Dermis microvascular lymphatic vessel endothelial cell (primary cell): ENCODE data around the gene ATF7IP2. TPM values are rescaled to one million over a fixed set of nuclear protein-coding genes. Genes with fewer than 3 reads are reported as not detected.
A peak's percentile ranks its signal among the peaks of the same experiment; 100 is the strongest.
"Not testable (repeated sequence)": the region's sequence is repeated elsewhere in the genome, so short reads cannot be mapped to it uniquely, and the experiment has no call there.

Source experiments
- DNase-seq, 2 donors: peaks; one replicate each; pipeline versions ENCODE4 v3.0.0 to v3.0.0-alpha.2; 2010; ENCODE audit warnings: low read depth in 2 of 2
- total RNA-seq: library from RNA; depleted of rRNA; stranded (reverse); fragments of >200 nt; gene quantifications from 2 replicates; pipeline ENCODE4 v1.2.1, GENCODE V29; 2014

The ATF7IP2 gene
- total RNA-seq, 1 donor from 2014 or later: 2.2 TPM

DNA sequence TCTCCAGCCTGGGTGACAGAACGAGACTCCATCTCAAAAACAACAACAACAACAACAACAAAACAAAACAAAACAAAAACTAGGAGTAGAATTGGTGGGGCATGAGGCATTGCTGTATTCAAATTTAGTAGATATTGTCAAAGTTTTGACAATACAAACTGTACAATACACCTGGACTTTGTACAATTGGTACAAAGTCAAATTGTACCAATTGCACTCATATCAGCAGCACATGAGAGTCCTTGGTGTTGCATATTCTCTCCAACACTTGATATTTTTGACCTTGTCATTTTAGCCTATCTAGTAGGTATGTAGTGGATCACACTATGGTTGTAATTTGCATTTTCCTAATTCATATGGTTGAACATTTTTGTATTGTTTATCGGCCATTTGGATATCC lies 14.3 kb upstream of the ATF7IP2 start:
- no peak for DNase-seq

DNA sequence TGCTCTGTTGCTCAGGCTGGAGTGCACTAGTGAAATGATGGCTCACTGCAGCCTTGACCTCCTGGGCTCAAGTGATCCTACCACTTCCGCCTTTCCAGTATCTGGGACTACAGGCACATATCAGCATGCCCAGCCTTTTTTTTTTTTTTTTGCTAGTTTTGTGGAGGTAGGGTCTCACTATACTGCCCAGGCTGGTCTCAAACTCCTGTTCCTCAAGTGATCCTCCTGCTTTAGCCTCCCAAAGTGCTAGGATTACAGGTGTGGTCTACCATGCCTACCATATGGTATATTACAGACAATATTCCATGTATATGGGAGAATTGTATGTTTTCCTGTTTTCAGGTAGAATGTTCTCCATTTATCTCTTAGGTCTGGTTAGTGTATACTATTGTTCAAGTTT lies 12.3 kb upstream of the ATF7IP2 start:
- no peak for DNase-seq

DNA sequence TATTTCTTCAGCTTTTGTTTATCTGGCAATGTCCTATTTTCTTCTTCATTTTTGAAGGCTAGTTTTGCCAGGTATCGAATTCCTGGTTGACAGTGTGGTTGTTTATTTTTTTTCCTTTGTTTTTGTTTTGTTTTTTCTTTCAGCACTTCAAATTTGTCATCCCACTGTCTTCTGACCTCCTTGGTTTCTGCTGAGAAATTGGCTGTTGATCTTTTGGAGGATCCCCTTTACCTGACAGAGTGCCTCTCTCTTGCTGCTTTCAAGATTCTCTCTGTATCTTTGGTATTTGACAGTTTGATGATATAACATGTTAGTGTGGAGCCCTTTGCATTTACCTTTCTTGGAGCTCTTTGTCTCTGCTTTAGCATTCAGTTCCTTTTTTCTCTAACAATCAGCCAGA lies 9.6 kb upstream of the ATF7IP2 start:
- DNase-seq: no peak

DNA sequence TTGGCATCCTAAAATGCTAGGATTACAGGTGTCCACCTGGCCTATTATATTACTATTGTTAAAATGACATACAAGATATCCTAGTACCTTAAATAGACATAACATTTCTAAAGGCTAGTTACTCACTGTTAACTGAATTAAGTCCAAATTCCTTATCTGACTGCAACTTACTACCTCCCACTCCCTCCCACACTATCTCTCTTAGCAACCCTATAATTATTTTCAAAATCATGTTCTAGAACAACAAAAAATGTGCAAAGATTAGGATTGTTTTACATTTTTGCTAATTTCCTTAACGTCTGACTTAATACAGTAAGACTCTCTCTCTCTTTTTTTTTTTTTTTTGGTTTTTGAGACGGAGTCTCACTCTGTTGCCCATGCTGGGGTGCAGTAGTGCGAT lies 2.2 kb upstream of the ATF7IP2 start:
- no peak for DNase-seq

DNA sequence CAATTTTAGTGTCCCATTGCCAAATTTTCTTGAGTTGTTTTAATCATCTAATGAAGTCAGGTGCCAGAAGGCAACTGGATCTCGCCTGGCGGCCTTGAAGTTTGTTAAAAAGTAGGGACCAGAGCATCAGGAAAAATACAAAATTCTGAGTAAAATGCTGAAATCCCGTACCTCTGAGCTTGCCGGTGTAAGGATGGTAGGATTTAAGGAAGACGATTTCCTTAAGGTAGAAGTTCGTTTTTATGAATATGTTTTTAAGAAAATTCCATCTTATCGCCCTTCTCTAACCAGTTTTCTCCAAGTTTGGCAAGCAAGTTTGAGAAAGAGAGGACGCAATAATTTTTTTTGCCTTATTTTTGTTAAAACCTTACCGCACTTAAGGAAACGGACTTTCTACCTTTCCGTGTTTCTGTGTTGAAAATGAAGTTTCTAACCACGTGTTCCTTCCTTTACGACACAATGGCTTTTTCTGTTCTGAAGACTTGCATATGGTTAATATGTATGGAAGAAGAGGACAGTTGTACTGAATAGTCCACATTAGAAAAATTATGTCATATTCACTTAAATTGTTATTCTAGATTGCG lies 748 bp downstream of the ATF7IP2 start:
- peak in 1 of 2 donors; percentile 27 for DNase-seq

DNA sequence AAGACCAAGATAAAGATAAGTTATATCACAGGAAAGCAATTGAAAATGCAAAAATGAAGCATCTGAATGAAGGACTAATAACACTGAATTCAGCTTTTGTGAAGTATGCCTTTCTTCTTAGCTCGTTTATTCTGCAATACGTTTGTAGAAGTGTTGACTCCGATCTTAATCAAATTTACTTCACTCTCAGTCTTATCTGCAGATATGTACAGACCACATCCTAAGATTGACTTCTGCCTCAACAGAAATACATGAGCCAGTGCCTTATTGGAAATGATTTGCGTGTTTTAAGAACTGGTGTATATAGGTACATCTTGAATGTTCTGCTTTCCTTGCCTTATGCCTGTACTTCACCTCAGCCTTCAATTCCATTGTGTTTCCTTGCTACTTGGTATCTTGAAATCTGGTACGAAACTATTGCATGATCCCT lies 1.3 kb downstream of the ATF7IP2 start:
- DNase-seq: no peak

DNA sequence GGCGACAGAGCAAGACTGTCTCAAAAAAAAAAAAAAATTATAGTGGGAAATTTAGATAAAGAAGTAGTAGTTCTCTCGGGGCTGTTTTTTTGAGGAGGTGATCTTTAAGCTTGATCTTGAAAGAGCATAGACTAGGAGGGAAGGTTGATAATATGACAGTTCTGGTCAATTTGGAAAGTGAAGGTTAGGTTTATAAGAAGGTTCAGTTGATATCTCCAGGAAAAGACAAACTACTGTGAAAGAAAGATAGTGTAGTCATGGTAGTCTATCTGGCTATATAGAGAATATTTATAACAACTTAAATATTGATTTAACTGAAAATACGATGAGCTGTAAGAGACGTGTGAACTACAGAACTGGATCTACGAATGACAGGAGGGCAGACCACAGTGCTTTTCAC lies 3.1 kb downstream of the ATF7IP2 start:
- no peak for DNase-seq

DNA sequence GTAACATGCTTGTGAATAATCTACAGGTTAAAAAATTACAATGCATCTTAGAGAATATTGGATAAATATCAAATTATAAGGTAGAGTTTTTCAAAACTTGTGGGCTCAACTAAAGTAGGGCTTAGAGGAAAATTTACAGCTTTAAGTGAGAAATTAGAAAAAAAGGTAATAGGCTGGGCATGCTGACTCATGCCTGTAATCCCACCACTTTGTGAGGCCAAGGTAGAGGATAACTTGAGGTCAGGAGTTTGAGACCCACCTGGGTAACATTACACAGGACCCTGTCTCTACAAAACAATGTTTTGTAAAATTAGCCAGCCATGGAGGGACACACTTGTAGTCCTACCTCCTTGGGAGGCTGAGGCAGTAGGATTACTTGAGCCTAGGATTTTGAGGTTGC lies 4.5 kb downstream of the ATF7IP2 start:
- DNase-seq: no peak

DNA sequence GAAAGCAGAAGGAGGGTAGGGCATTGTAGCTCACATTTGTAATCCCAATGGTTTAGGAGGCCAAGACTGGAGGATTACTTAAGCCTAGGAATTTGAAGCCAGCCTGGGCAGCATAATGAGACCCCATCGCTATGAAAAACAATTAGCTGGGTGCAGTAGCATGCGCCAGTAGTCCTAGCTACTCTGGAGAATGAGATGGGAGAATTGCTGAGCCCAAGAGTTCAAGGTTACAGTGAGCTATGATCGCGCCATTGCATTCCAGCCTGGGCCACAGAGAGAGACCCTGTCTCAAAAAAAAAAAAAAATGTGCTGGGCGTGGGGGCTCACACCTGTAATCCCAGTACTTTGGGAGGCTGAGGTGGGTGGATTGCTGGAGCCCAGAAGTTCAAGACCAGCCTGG lies 5.0 kb downstream of the ATF7IP2 start:
- no peak for DNase-seq

DNA sequence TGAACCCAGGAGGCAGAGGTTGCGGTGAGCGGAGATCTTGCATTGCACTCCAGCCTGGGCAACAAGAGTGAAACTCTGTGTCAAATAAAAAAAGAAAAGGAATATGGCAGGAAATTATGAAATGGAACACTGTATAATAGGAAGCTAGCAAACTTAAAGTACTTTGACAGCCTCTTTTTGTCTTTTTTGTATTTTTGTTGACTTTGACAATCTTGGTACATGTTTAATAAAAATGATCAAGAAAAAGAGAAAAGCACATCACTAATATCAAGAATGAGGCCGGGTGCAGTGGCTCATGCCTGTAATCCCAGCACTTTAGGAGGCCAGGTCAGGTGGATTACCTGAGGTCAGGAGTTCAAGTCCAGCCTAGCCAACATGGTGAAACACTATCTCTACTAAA lies 5.5 kb downstream of the ATF7IP2 start:
- no peak for DNase-seq

DNA sequence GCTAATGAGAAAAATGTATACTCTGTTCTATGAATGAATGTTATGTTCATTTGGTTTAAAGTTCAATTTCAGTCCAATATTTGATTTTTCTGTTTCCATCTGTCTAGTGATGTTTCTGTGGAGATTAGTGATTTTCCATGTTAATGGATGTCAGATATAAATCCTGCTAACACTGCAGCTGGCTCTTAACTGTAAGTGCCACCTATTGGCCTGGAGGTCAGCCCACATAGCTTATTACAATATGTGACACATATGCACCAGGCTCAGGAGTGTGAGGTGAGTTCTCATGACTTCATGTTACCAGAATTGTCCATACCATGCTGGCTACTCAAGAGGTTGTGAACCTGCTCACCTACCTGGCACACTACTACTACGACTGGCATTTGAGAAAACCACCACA lies 17.1 kb downstream of the ATF7IP2 start:
- DNase-seq: no peak

DNA sequence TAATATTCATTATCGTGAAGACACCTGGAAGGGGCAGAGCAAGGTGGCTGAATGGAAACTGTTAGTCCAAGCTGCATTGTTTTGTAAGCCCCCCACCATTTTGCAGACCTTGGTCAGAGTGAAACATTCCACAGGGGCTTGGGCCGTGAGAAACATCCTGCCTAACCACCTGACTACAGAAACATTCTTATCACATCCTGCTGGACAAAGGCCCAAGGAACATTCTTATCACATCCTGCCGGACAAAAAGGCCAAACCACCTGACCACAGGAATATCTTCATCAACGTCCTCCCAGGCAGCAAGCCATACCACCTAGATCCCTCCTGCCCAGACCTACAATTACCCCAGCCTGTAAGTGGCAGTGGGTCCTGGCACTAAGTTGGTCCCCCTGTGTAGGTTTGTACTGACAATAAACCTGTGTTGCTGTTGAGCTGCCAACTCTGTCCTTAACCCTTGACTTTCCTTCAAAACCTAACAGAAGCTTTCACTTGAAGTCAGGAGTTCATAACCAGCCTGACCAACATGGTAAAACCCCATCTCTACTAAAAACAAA lies 19.6 kb downstream of the ATF7IP2 start:
- peak; percentile 91 to 92 for DNase-seq

DNA sequence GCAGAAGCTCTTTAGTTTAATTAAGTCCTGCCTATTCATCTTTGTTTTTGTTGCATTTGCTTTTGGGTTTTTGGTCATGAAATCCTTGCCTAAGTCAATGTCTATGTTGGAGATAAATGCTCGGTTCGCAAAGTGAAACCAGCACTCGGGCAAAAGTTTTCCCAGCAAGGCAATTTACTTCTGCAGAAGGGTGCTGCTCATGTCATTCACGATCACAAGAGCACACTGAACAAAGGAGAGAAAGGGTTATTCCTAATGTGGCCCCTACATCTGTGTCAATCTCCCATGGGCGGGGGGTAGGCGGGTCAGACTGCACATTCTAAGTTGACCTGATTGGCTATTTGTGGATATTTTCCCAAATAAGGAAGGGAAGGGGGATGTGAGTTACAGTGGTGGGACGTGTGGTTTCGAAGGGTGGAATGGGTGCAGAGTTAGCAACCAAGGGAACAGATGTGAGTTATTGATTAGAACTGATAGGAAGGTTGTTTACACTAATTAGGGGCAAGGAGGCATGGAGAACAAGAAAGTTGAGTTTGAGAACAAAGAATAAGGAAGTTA lies 23.0 kb downstream of the ATF7IP2 start:
- DNase-seq: peak; percentile 10 to 40

DNA sequence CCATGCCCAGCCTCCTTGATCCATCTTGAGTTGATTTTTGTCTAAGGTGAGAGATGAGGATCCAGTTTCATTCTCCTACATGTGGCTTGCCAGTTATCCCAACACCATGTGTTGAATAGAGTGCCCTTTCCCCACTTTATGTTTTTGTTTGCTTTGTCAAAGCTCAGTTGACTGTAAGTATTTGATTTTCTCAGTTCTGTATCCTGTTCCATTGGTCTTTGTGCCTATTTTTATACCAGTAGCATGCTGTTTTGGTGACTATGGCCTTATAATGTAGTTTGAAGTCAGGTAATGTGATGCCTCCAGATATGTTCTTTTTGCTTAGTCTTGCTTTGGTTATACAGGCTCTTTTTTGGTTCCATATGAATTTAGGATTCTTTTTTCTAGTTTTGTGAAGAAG lies 23.9 kb downstream of the ATF7IP2 start:
- not testable (repeated sequence) for DNase-seq

DNA sequence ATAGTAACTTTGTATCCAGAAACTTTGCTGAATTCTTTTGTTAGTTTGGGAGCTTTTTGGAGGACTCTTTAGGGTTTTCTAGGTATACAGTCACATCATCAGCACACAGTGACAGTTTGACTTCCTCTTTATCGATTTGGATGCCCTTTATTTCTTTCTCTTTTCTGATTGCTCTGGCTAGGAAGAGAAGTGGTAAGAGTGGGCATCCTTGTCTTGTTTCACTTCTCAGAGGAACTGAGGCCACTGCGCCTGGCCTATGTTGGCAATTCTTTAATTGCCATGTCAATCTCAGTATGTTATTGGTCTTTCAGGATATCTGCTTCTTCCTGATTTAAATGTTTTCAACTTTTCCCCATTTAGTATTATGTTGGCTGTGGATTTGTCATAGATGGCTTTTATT lies 24.6 kb downstream of the ATF7IP2 start:
- DNase-seq: no peak

DNA sequence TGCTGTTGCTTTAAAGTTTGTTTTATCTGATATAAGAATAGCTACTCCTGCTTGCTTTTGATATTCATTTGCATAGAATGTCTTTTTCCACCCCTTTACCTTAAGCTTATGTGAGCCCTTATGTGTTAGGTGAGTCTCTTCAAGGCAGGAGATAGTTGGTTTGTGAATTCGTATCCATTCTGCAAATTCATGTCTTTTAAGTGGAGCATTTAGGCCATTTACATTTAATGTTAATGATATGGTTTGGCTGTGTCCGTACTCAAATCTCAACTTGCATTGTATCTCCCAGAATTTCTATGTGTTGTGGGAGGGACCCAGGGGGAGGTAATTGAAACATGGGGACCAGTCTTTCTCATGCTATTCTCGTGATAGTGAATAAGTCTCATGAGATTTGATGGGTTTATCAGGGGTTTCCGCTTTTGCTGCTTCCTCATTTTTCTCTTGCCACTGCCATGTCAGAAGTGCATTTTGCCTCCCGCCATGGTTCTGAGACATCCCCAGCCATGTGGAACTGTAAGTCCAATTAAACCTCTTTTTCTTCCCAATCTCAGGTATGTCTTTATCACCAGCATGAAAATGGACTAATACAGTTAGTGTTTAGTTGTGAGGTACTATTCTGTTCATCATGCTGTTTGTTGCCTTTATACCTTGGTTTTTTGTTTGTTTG lies 27.2 kb downstream of the ATF7IP2 start:
- no peak for DNase-seq

DNA sequence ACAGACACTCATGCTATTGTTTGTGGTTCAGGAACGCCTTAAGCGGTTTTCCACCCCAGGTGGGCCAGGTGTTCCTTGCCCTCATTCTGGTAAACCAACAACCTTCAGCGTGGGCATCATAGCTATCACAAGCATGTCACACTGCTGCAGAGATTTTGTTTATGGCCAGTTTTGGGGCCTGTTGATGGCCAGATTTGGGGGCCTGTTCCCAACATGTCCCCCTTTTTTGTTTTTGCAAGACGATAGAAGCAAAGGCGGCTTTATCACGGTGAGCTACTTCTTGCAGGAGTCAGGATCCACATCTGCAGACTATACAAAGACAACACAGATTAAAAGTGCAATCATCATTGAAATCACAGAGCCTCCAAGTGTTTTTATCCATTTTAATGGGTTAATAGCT lies 32.3 kb downstream of the ATF7IP2 start:
- not testable (repeated sequence) for DNase-seq

DNA sequence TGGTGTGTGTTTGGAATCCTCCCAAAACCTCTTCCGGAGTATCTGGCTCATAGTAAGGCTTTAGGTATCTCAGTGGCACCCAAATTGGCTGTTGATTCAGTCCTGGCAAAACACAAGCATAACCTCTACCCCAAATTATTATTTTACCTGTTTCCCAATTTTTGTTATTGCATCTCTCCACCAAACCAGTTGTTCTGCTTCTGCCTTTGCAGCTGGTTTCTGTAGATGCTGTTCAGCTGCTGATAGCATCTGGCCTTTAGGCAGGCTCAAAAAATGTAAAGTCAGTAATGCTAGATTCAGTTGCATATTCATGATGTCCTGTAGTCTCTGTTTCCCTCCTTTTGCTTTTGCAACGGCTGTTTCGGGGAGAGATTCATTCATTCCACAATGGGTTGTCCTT lies 33.8 kb downstream of the ATF7IP2 start:
- DNase-seq: no peak

DNA sequence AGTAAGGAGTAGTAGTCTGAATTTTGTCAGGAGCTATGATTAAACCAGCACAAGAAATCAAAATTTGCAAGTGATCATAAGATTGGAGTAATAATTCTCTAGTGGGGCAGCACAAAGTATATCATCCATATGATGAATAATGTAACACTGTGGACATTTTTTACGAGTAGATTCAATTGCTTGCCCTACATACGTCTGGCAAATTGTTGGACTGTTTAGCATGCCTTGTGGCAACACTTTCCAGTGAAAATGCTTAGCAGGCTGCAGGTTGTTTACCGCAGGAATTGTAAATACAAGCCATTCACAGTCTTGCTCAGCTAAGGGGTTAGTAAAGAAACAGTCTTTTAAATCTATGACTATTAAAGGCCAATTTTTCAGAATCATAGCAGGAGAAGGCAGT lies 35.7 kb downstream of the ATF7IP2 start:
- DNase-seq: no peak

DNA sequence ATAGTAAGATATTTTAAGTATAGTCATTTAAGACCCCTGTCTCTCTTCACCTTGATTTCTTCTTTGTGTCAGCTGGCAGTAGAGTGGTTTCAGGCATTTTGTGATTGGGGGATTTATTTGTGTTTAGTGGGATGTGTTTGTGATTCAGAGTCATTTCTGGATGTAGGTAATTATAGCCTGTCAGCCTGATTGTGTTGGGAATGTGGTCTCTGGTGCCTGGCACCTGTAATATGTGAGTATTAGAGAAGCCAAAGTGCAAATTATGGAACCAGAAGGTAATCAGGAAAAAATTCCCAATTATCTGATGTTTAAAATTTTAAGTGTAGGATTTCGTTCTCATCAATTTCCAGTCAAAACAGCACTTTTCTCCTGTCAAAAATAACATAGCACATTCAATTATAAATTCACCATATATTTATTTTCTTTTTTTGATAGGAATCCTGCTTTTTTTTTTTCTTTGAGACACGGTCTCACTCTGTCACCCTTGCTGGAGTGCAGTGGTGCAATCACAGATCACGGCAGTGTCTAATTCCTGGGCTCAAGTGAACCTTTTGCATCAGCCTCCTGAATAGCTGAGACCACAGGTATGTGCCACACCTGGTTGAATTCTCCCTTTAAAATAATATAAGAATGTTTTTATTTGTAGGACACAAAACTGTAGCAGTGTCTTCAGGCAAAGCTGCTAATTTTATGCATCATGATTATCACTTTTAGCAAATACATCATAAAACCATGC lies 42.7 kb downstream of the ATF7IP2 start:
- DNase-seq: no peak

DNA sequence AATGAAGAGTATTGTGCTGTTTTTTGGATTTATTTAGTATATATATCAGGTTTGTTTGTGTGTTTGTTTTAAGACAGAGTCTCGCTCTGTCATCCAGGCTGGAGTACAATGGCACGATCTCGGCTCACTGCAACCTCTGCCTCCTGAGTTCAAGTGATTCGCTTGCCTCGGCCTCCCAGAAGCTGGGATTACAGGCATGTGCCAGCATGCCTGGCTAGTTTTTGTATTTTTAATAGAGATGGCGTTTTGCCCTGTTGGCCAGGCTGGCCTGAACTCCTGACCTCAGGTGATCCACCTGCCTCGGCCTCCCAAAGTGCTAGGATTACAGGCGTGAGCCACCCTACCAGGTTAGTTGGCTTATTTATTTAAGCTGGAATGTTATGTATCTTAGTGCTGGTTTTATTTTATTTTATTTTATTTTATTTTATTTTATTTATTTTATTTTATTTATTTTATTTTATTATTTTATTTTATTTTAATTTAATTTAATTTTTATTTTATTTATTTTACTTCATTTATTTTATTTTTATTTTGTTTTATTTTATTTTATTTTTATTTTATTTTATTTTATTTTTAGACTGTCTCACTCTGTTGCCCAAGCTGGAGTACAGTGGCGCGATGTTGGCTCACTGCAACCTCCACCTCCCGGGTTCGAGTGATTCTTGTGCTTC lies 43.6 kb downstream of the ATF7IP2 start:
- not testable (repeated sequence) for DNase-seq

DNA sequence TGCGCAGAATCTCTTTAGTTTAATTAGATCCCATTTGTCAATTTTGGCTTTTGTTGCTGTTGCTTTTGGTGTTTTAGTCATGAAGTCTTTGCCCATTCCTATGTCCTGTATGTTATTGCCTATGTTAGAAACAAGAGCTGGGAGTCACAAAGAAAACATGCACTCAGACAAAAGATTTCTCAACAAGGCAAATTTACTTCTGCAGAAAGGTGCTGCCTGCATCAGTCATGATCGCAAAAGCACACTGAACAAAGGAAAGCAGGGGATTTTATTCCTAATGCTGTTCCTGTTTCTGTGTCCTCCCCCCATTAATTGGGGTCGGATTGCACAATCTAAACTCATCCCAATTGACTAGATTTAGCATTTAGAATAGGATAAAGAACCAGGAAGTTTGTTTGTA lies 55.9 kb downstream of the ATF7IP2 start:
- DNase-seq: no peak
